HEK293 (cell line): ENCODE measurements around the gene TANK.

Experiments
- CTCF ChIP-seq: fragments of 450-650 bp; formaldehyde crosslinking; IDR thresholded peaks from 2 replicates; pipeline ENCODE4 v1.5.1; 2016; ENCODE audit warnings: missing biosample characterization, missing genetic modification characterization
- TCF7L2 ChIP-seq: IDR thresholded peaks from 2 replicates; pipeline ENCODE4 v1.6.1; 2011; ENCODE audit warnings: low read depth, mild to moderate bottlenecking, inconsistent platforms, low read length, moderate library complexity, borderline replicate concordance
- ZNF654 ChIP-seq: fragments of 450-650 bp; formaldehyde crosslinking; IDR thresholded peaks from 2 replicates; pipeline ENCODE4 v1.5.1; 2016; ENCODE audit warnings: low read depth, missing biosample characterization, missing genetic modification characterization
- ZSCAN5A ChIP-seq: fragments of 450-650 bp; formaldehyde crosslinking; IDR thresholded peaks from 2 replicates; pipeline ENCODE4 v1.5.1; 2016; ENCODE audit warnings: missing biosample characterization, missing genetic modification characterization

GRCh38 chr2:161112908-161113307 is 47.3 kb upstream of the TANK start:
- TF ChIP-seq CTCF (tag by site-specific recombination): no peak
- TF ChIP-seq ZSCAN5A (tag by site-specific recombination): no peak
- no peak for TF ChIP-seq ZNF654 (tag by site-specific recombination)
- no peak for TF ChIP-seq TCF7L2
